Measurements from ENCODE around the gene RNF121.

DNA sequence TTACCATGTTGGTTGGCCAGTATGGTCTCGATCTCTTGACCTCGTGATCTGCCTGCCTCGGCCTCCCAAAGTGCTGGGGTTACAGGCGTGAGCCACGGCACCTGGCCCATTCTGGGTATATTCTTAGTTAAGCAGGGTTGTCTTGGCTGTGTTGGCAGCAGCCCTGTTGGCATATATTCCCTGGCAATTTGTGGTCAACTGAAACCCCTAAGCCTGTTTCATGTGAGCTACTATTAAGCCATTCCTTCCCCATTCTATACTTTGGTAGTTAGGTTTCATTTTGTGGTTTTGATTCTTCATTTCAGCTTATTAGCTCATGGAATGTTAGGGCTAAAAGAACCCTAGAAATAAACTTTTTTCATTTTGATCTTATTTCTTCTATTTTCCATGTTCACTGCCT, 47.7 kb downstream of the RNF121 start:
- no peak for TF ChIP-seq POLR2AphosphoS5 (IDR thresholded peaks at IDR 0.05)
- no peak for TF ChIP-seq CTCF (IDR thresholded peaks at IDR 0.05)
- no peak for TF ChIP-seq POLR2A (IDR thresholded peaks at IDR 0.05)
